NB4 (cell line): ENCODE measurements around the gene ZNF524.

Source experiments
- DNase-seq: peaks from one replicate; pipeline ENCODE4 v3.0.0; 2010; ENCODE audit warnings: low read depth
- H3K4me3 ChIP-seq: one replicate; pipeline ENCODE4 v1.5.1; 2011; ENCODE audit warnings: mild to moderate bottlenecking, low read depth, low read length, moderate library complexity
- CTCF ChIP-seq: IDR thresholded peaks from one replicate; pipeline ENCODE4 v1.5.1; 2012; ENCODE audit warnings: low read depth, low read length
- MAX ChIP-seq: IDR thresholded peaks from 2 replicates; pipeline ENCODE4 v1.6.1; 2011; ENCODE audit warnings: low read depth, low read length
- MYC ChIP-seq: IDR thresholded peaks from 2 replicates; pipeline ENCODE4 v1.6.1; 2011; ENCODE audit warnings: low read depth, low read length
- POLR2A ChIP-seq: IDR thresholded peaks from 2 replicates; pipeline ENCODE4 v1.6.1; 2011; ENCODE audit warnings: mild to moderate bottlenecking; ENCODE audit not compliant: insufficient read length; ENCODE audit errors: extremely low read depth

ZNF524 gene

DNA sequence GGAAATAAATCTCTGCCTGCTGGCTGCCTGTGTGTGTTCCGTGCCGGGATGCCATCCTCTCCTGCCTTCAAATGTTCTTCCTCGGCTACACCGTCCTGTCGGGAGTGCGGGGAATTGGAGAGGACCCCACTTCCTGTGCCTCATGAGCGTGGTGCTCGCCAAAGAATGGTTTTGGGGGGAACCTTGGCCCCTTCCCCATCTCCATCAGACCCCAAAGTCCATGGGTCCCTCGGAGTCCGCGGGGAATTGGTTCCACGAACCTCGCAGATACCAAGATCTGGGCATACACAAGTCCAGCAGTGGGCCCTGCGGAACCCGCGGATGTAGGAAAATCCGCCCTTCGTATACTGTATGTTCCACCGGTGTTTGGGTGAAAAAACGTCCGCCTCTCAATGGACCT is 3.0 kb downstream of the ZNF524 start:
- no peak for TF ChIP-seq MAX
- TF ChIP-seq MYC: no peak
- no peak for TF ChIP-seq POLR2A
- TF ChIP-seq CTCF: no peak
- no peak for DNase-seq
- no peak overlapping the region for H3K4me3 ChIP-seq

GRCh38 chr19:55603581-55604292 is 3.6 kb downstream of the ZNF524 start:
- no peak overlapping the region for H3K4me3 ChIP-seq
- DNase-seq: no peak
- TF ChIP-seq MYC: no peak
- TF ChIP-seq POLR2A: no peak
- no peak for TF ChIP-seq MAX
- TF ChIP-seq CTCF: no peak

DNA sequence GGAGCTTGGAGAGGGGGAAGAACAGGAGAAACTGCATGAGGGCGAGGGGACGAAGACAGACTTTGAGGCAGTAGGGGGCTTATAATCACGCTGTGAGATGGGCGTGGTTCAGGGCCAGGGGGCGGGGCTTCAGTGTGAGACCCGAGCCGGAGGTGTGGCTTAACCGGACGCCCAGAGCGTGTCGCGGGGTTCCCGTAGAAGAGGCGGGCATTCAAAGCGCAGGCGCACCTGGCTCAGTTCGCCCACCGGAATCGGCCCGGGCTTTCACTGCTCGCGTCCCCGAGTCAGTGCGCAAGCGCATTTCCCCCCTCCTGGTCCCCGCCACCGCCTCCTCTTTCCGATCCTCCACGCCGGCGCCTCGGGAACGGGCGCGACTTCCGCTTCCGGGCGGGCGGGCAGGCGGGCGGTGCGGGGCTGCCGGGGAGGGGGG is 5.1 kb downstream of the ZNF524 start:
- TF ChIP-seq MAX (peak; percentile 49), CTCF (no peak), POLR2A (no peak), MYC (no peak)
- DNase-seq: peak; percentile 92
- H3K4me3 ChIP-seq: peak overlapping the region; percentile 56

GRCh38 chr19:55605637-55606470 is 5.8 kb downstream of the ZNF524 start, which contains the start of gene ZNF865:
ZNF865 (plus strand) TSS chr19:55605647; CDS start chr19:55613619, 7,972 bp downstream.
- peak; percentile 59 for TF ChIP-seq CTCF
- no peak; the same call in 1 of the 2 replicates for TF ChIP-seq MYC
- TF ChIP-seq POLR2A: no peak
- no peak for TF ChIP-seq MAX
- H3K4me3 ChIP-seq: peak within 1 kb of the TSS; percentile 75
- peak; percentile 80 for DNase-seq

GRCh38 chr19:55606471-55606787 is 6.3 kb downstream of the ZNF524 start:
- peak overlapping the region; percentile 75 for H3K4me3 ChIP-seq
- no peak for DNase-seq
- no peak for TF ChIP-seq MYC

DNA sequence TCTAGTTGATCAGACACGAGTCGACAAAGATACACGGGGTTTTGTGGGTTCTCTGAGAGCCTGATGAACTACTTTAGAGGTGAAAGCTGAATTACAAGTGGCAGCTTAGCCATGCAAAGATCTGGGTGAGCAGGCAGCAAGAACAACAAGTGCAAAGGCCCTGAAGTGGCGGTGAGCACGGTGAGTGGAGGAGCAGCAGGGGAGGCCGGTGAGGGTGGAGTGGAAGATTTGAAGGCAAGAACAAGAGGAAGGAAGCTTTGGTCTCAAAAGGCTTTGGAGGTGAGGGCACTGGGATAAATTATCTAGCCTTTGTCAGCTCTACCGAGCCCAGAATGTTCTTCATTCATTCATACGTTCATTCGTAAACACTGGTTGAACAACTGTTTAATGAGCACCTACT is 6.7 kb downstream of the ZNF524 start:
- TF ChIP-seq POLR2A: no peak
- TF ChIP-seq CTCF: no peak
- no peak for TF ChIP-seq MAX
- no peak for TF ChIP-seq MYC
- peak overlapping the region; percentile 75 for H3K4me3 ChIP-seq
- no peak for DNase-seq
